K562 (cell line): ENCODE results near the gene ZNF774. TPM values are rescaled to one million over a fixed set of nuclear protein-coding genes. Genes with fewer than 3 reads are reported as not detected.
A peak's percentile ranks its signal among the peaks of the same experiment; 100 is the strongest.

Experiments
- BRD9 ChIP-seq: fragments of 450-650 bp; IDR thresholded peaks from 2 replicates; pipeline ENCODE4 v1.6.1; 2018; ENCODE audit warnings: low read depth; ENCODE audit not compliant: partially characterized antibody
- FOXJ3 ChIP-seq: sonication (generic); formaldehyde crosslinking; IDR thresholded peaks from 2 replicates; pipeline ENCODE4 v1.4.0; 2020; ENCODE audit warnings: mild to moderate bottlenecking, missing genetic modification reagents
- HDAC2 ChIP-seq: fragments of 450-650 bp; IDR thresholded peaks from 2 replicates; pipeline ENCODE4 v1.6.1; 2016; ENCODE audit warnings: mild to moderate bottlenecking
- KDM2B ChIP-seq: fragments of 250-450 bp; sonication (Bioruptor Pico); IDR thresholded peaks from 2 replicates; pipeline ENCODE4 v1.8.0; 2021; ENCODE audit warnings: mild to moderate bottlenecking, moderate library complexity
- NCOA6 ChIP-seq: fragments of 450-650 bp; IDR thresholded peaks from 2 replicates; pipeline ENCODE4 v1.6.1; 2017; ENCODE audit warnings: mild to moderate bottlenecking
- NFATC3 ChIP-seq: fragments of 450-650 bp; IDR thresholded peaks from 2 replicates; pipeline ENCODE4 v1.6.1; 2017; ENCODE audit warnings: mild to moderate bottlenecking
- NFIX ChIP-seq: fragments of 250-450 bp; sonication (Bioruptor Pico); IDR thresholded peaks from 2 replicates; pipeline ENCODE4 v1.4.0; 2020; ENCODE audit warnings: low read depth, mild to moderate bottlenecking, moderate library complexity
- PHF21A ChIP-seq: fragments of 450-650 bp; IDR thresholded peaks from 2 replicates; pipeline ENCODE4 v1.6.1; 2017; ENCODE audit warnings: low read depth, borderline replicate concordance
- POLR2AphosphoS5 ChIP-seq: IDR thresholded peaks from 2 replicates; pipeline ENCODE4 v1.6.1; 2011; ENCODE audit warnings: mild to moderate bottlenecking, low read depth, low read length, moderate library complexity; ENCODE audit not compliant: control insufficient read depth, insufficient read depth
- RCOR1 ChIP-seq, 2 experiments: IDR thresholded peaks; 2 replicates each; pipeline ENCODE4 v1.6.1; 2012; ENCODE audit warnings: low read depth in 2 of 2, low read length in 2 of 2, borderline replicate concordance in 1 of 2, improper control_type of control experiment in 1 of 2
- SAFB ChIP-seq: fragments of 200-400 bp; formaldehyde crosslinking; IDR thresholded peaks from 2 replicates; pipeline ENCODE4 v1.6.1; 2017; ENCODE audit warnings: low read depth, low read length, borderline replicate concordance
- SLC30A9 ChIP-seq: fragments of 250-450 bp; sonication (Bioruptor Pico); IDR thresholded peaks from 2 replicates; pipeline ENCODE4 v1.8.0; 2022; ENCODE audit warnings: mild to moderate bottlenecking, moderate library complexity
- SRSF9 ChIP-seq: fragments of 200-400 bp; formaldehyde crosslinking; IDR thresholded peaks from 2 replicates; pipeline ENCODE4 v1.6.1; 2017; ENCODE audit warnings: low read depth, low read length, borderline replicate concordance
- TBP ChIP-seq: optimal IDR thresholded peaks from 2 replicates; pipeline ENCODE3; 2011; ENCODE audit warnings: low read depth, low read length, improper control_type of control experiment
- THRAP3 ChIP-seq: fragments of 450-650 bp; IDR thresholded peaks from 2 replicates; pipeline ENCODE4 v1.6.1; 2016; ENCODE audit warnings: mild to moderate bottlenecking, inconsistent platforms, borderline replicate concordance
- XRCC3 ChIP-seq: fragments of 450-650 bp; IDR thresholded peaks from 2 replicates; pipeline ENCODE4 v1.6.1; 2017; ENCODE audit warnings: mild to moderate bottlenecking, moderate library complexity
- ZNF282 ChIP-seq: sonication (generic); formaldehyde crosslinking; IDR thresholded peaks from 2 replicates; pipeline ENCODE4 v1.8.1; 2023; ENCODE audit warnings: missing genetic modification reagents
- ZNF384 ChIP-seq: IDR thresholded peaks from 2 replicates; pipeline ENCODE4 v1.6.1; 2012; ENCODE audit warnings: low read depth, low read length, improper control_type of control experiment
- ZNF707 ChIP-seq: fragments of 250-450 bp; sonication (Bioruptor Pico); conservative IDR thresholded peaks from 2 replicates; pipeline ENCODE4 v1.8.0; 2022; ENCODE audit warnings: inconsistent platforms, mild to moderate bottlenecking, moderate library complexity
- polyA plus RNA-seq, 8 experiments: library from polyadenylated mRNA; depleted of rRNA in 4 of 8; stranded (reverse) in 5 of 8; unstranded in 3 of 8; fragments of >200 nt; fragmentation: Nextera tagmentation in 2 of 8; fragmentation: Illumina TruSeq in 1 of 8; extraction: Ambion mirVana in 2 of 8; extraction: Trizol in 1 of 8; gene quantifications; 2 replicates each; pipeline versions ENCODE4 v1.2.1 to v1.2.3, GENCODE V29; 2011 to 2014; ENCODE audit warnings: inconsistent platforms in 1 of 8, missing spikeins in 1 of 8
- total RNA-seq, 7 experiments: library from RNA; depleted of rRNA in 6 of 7; stranded (reverse); fragments of >200 nt in 6 of 7; fragmentation: Illumina TruSeq in 2 of 7; extraction: Trizol in 2 of 7; gene quantifications; 2 replicates each; pipeline versions ENCODE4 v1.2.1 to v1.2.3, GENCODE V29; 2011 to 2021; ENCODE audit warnings: low replicate concordance in 1 of 7
- TF ChIP-seq, protein P1 (sequence below): fragments of 450-650 bp; IDR thresholded peaks from 2 replicates; pipeline ENCODE4 v1.6.1; 2016; ENCODE audit warnings: mild to moderate bottlenecking
- TF ChIP-seq, protein P2 (sequence below), 2 experiments: fragments of 450-650 bp in 1 of 2; sonication (generic) in 1 of 2; formaldehyde crosslinking; conservative IDR thresholded peaks; 2 replicates each; pipeline versions ENCODE4 v1.4.0 to v1.8.1; 2020 to 2022; ENCODE audit warnings: mild to moderate bottlenecking in 1 of 2, missing genetic modification reagents in 1 of 2
- TF ChIP-seq, protein P3 (sequence below): sonication (generic); formaldehyde crosslinking; IDR thresholded peaks from 2 replicates; pipeline ENCODE4 v1.5.0; 2020; ENCODE audit warnings: missing genetic modification reagents

The ZNF774 gene
- total and polyA plus RNA-seq, 9 of the 15 experiments (the other 6 are each of a cell fraction or from before 2014, with no cell fraction given) = 0.32 to 2.0 (median 1.2) TPM

DNA sequence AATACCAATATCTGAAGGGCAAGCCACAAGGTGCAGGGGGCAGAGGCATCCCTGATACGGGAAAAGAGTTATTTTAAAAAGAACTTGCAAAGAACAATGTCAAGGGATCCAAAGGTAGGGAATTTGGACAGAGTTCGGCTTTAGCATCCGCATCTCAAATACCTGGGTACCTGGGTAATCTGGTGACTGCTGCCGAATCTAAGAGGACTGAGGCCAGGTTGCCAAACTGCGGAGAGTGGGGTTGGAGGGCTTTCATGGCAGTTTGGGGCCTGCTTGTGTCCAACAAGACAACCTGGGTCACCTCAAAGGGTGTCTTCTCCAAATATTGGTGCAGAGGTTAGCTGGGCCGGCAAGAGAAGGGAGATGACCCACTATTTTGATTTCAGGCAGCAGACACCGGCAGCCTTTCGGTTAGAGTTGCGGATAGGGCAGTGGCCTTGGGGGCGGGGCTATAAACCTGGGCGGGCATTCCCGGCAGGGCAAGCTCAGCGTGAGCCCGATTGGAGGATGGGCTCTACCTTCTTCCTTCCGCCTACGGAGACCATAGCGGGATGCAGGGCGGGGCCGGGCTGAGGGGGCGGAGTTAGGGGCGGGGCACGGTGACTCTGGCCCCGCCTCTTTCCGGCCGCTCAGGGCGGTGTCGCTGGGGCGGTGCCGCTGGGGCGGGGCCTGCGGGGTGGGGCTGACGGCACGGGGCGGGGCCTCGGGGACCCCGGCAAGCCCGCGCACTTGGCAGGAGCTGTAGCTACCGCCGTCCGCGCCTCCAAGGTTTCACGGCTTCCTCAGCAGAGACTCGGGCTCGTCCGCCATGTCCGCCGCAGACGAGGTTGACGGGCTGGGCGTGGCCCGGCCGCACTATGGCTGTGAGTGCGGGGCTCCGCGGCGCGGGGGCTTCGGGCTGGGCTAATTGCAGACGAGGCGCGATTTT is 35.7 kb downstream of the ZNF774 start, which contains the start of gene IQGAP1 (continued):
- TF ChIP-seq TBP (peak; percentile 52), SLC30A9 (CRISPR knock-in tag) (no peak), ZNF707 (no peak), ZNF384 (no peak), SAFB (no peak), HDAC2 (no peak), RCOR1 (IDR thresholded peaks at IDR 0.05; ENCODE audit: borderline replicate concordance in 1 of 2, low read depth in 2 of 2, low read length in 2 of 2) (peak in 1 of 2 experiments; percentile 38; a peak in 1 of 4 replicates), SRSF9 (no peak), NFATC3 (no peak), XRCC3 (no peak), ZNF282 (CRISPR knock-in tag) (no peak), PHF21A (peak; percentile 55; the same call in 1 of the 2 replicates), NCOA6 (no peak), KDM2B (no peak), BRD9 (no peak), POLR2AphosphoS5 (peak; percentile 90), THRAP3 (no peak), FOXJ3 (CRISPR knock-in tag) (no peak), NFIX (CRISPR knock-in tag) (no peak)
- TF ChIP-seq, protein P1, sequence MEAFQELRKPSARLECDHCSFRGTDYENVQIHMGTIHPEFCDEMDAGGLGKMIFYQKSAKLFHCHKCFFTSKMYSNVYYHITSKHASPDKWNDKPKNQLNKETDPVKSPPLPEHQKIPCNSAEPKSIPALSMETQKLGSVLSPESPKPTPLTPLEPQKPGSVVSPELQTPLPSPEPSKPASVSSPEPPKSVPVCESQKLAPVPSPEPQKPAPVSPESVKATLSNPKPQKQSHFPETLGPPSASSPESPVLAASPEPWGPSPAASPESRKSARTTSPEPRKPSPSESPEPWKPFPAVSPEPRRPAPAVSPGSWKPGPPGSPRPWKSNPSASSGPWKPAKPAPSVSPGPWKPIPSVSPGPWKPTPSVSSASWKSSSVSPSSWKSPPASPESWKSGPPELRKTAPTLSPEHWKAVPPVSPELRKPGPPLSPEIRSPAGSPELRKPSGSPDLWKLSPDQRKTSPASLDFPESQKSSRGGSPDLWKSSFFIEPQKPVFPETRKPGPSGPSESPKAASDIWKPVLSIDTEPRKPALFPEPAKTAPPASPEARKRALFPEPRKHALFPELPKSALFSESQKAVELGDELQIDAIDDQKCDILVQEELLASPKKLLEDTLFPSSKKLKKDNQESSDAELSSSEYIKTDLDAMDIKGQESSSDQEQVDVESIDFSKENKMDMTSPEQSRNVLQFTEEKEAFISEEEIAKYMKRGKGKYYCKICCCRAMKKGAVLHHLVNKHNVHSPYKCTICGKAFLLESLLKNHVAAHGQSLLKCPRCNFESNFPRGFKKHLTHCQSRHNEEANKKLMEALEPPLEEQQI = no peak
- TF ChIP-seq, protein P2, sequence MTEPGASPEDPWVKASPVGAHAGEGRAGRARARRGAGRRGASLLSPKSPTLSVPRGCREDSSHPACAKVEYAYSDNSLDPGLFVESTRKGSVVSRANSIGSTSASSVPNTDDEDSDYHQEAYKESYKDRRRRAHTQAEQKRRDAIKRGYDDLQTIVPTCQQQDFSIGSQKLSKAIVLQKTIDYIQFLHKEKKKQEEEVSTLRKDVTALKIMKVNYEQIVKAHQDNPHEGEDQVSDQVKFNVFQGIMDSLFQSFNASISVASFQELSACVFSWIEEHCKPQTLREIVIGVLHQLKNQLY (CRISPR knock-in tag; conservative IDR thresholded peaks at IDR 0.05) = no peak
- TF ChIP-seq, protein P3, sequence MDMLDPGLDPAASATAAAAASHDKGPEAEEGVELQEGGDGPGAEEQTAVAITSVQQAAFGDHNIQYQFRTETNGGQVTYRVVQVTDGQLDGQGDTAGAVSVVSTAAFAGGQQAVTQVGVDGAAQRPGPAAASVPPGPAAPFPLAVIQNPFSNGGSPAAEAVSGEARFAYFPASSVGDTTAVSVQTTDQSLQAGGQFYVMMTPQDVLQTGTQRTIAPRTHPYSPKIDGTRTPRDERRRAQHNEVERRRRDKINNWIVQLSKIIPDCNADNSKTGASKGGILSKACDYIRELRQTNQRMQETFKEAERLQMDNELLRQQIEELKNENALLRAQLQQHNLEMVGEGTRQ = no peak
